T-cell (primary cell): ENCODE results near the gene RTP3. TPM values are rescaled to one million over a fixed set of nuclear protein-coding genes. Genes with fewer than 3 reads are reported as not detected.
"Not testable (repeated sequence)": the region's sequence is repeated elsewhere in the genome, so short reads cannot be mapped to it uniquely, and the experiment has no call there.

ENCODE experiments used
- ATAC-seq, 4 experiments: fragments of 200-7000 bp in 3 of 4; fragments of 150-1000 bp in 1 of 4; cut with Tn5 transposase; replicated peaks in 1 of 4; 1 replicate in 3 of 4; 2 replicates in 1 of 4; pipeline ENCODE4 v1.10.0; 2021; ENCODE audit warnings: moderate library complexity in 3 of 4, mild to moderate bottlenecking in 2 of 4, moderate number of reproducible peaks in 1 of 4
- CTCF ChIA-PET, 2 donors: fragments of 300-600 bp; sonication (Branson Sonifier 250); formaldehyde crosslinking; loops; one replicate each; lab custom pipeline; 2022; ENCODE audit warnings: antibody characterized with exemption in 2 of 2; lab: Charles Lee
- POLR2A ChIA-PET, 2 donors: fragments of 300-600 bp; sonication (Branson Sonifier 250); formaldehyde crosslinking; loops; one replicate each; lab custom pipeline; 2022; ENCODE audit warnings: antibody characterized with exemption in 2 of 2; lab: Charles Lee
- DNase-seq, 35 experiments: peaks; one replicate each; pipeline versions ENCODE4 v3.0.0 to v3.0.0-alpha.2; 2013 to 2023
- H3K27ac ChIP-seq: one replicate; pipeline ENCODE4 v1.5.1; 2013; ENCODE audit warnings: low read length
- H3K27me3 ChIP-seq, 2 experiments: replicated peaks in 1 of 2; 1 replicate in 1 of 2; 2 replicates in 1 of 2; pipeline versions ENCODE4 v1.6.1 to v1.7.0; 2013; ENCODE audit warnings: low read length in 1 of 2, mixed read lengths in 1 of 2; ENCODE audit not compliant: control insufficient read depth in 2 of 2, insufficient read depth in 2 of 2; ENCODE audit errors: extremely low read depth in 1 of 2
- H3K36me3 ChIP-seq, 2 donors: 1 replicate in 1 of 2; 2 replicates in 1 of 2; pipeline versions ENCODE4 v1.6.1 to v1.7.0; 2013; ENCODE audit warnings: low read length in 1 of 2; ENCODE audit not compliant: control insufficient read depth in 2 of 2, insufficient read depth in 1 of 2; ENCODE audit errors: extremely low read depth in 1 of 2
- H3K4me1 ChIP-seq, 2 experiments: 1 replicate in 1 of 2; 2 replicates in 1 of 2; pipeline versions ENCODE4 v1.6.1 to v1.7.0; 2013; ENCODE audit warnings: low read length in 2 of 2, mixed read lengths in 1 of 2; ENCODE audit not compliant: insufficient read depth in 2 of 2, control insufficient read depth in 1 of 2; ENCODE audit errors: extremely low read depth in 1 of 2
- H3K4me3 ChIP-seq, 2 donors: 1 replicate in 1 of 2; 2 replicates in 1 of 2; pipeline versions ENCODE4 v1.5.1 to v1.7.0; 2013; ENCODE audit warnings: mild to moderate bottlenecking in 2 of 2, low read length in 1 of 2, moderate library complexity in 1 of 2; ENCODE audit not compliant: control insufficient read depth in 1 of 2; ENCODE audit errors: extremely low read depth in 1 of 2
- H3K9me3 ChIP-seq: 2 replicates; pipeline ENCODE4 v1.7.0; 2013
- H3K27ac Mint-ChIP-seq, 2 donors: one replicate each; pipeline ENCODE4 v1.8.0; 2020 to 2021; ENCODE audit warnings: mild to moderate bottlenecking in 2 of 2, mixed read lengths in 2 of 2
- H3K27me3 Mint-ChIP-seq, 2 donors: one replicate each; pipeline ENCODE4 v1.8.0; 2021 to 2022; ENCODE audit warnings: mixed read lengths in 2 of 2
- H3K36me3 Mint-ChIP-seq: one replicate; pipeline ENCODE4 v1.8.0; 2021; ENCODE audit warnings: mixed read lengths
- H3K4me1 Mint-ChIP-seq, 3 donors: one replicate each; pipeline ENCODE4 v1.8.0; 2020 to 2022; ENCODE audit warnings: mixed read lengths in 3 of 3, mild to moderate bottlenecking in 1 of 3
- H3K4me3 Mint-ChIP-seq, 3 donors: one replicate each; pipeline ENCODE4 v1.8.0; 2020 to 2022; ENCODE audit warnings: mild to moderate bottlenecking in 3 of 3, mixed read lengths in 3 of 3, moderate library complexity in 3 of 3
- H3K9me3 Mint-ChIP-seq, 3 donors: one replicate each; pipeline ENCODE4 v1.8.0; 2020 to 2022; ENCODE audit warnings: mixed read lengths in 3 of 3
- WGBS: methylation state at CpG from one replicate; pipeline ENCODE4 v1.1.5; 2013; ENCODE audit warnings: missing lambda C conversion rate; ENCODE audit not compliant: insufficient coverage; 5-methylcytosine and 5-hydroxymethylcytosine counted together
- total RNA-seq, 35 experiments: library from RNA in 6 of 35; stranded (reverse) in 6 of 35; fragments of 120-200 nt in 1 of 35; gene quantifications; one replicate each; pipeline versions ENCODE4 v1.2.1 to v1.2.4 and lab custom pipeline; 2013 to 2026

The RTP3 gene
- total RNA-seq, 5 donors from 2014 or later (not counting 1 experiment from before 2014, with no cell fraction given) = not detected

GRCh38 chr3:46542801-46543201 is 45.0 kb downstream of the RTP3 start:
- no peak for DNase-seq
- H3K9me3 ChIP-seq = no peaks in the 10 kb centered on the region
- no peaks in the 10 kb centered on the region for H3K27me3 ChIP-seq
- ChIA-PET CTCF (interaction anchor here (0.7 kb wide), 2 partner anchors 161 to 681 kb away, joined by 3 read pairs; no protein-coding TSS in a partner anchor), POLR2A (interaction anchor here in 1 of 2 donors (0.6 kb wide), 1 partner anchor 43 kb away, joined by 3 read pairs; no protein-coding TSS in a partner anchor)
- H3K27ac Mint-ChIP-seq = peak overlapping the region in 1 of 2 donors; percentile 80
- H3K27ac ChIP-seq = no peak overlapping the region
- H3K9me3 Mint-ChIP-seq = no peaks in the 10 kb centered on the region
- 100% methylated on average over 3 of the region's 5 CpGs for WGBS
- H3K4me3 ChIP-seq = no peak overlapping the region
- ATAC-seq = no peak
- no peaks in the 10 kb centered on the region for H3K36me3 ChIP-seq
- peaks cover 44% of the 10 kb centered on the region in 2 experiments for H3K4me1 ChIP-seq
- H3K36me3 Mint-ChIP-seq = no peaks in the 10 kb centered on the region
- H3K4me3 Mint-ChIP-seq = no peak overlapping the region
- H3K4me1 Mint-ChIP-seq = peaks cover 56 to 69% (median 64%) of the 10 kb centered on the region in 3 donors
- no peaks in the 10 kb centered on the region for H3K27me3 Mint-ChIP-seq

- Mint-ChIP-seq H3K9me3 (no peaks in the 10 kb centered on the region), H3K4me3 (no peak overlapping the region), H3K27me3 (no peaks in the 10 kb centered on the region), H3K27ac (no peak overlapping the region), H3K36me3 (no peaks in the 10 kb centered on the region), H3K4me1 (peaks cover 43 to 53% (median 46%) of the 10 kb centered on the region in 3 donors)
- no peak for DNase-seq
- H3K27me3 ChIP-seq = peaks cover 0 to 3% of the 10 kb centered on the region in 2 experiments
- H3K9me3 ChIP-seq = no peaks in the 10 kb centered on the region
- no peaks in the 10 kb centered on the region for H3K36me3 ChIP-seq
- ATAC-seq = no peak
- H3K27ac ChIP-seq = no peak overlapping the region
- no peak overlapping the region for H3K4me3 ChIP-seq
- H3K4me1 ChIP-seq = peaks cover 26 to 35% of the 10 kb centered on the region in 2 experiments
- POLR2A ChIA-PET = no interaction called here
- 92% methylated on average over 14 of the region's 17 CpGs for WGBS
- CTCF ChIA-PET = interaction anchor here (0.6 to 1.8 kb wide), 2 partner anchors 56 to 79 kb away, joined by 3 to 4 read pairs; no protein-coding TSS in a partner anchor
Observed at GRCh38 chr3:46544771-46545503, 47.2 kb downstream of the RTP3 start.

- Mint-ChIP-seq H3K27ac (peak overlapping the region in 1 of 2 donors; percentile 66), H3K36me3 (no peaks in the 10 kb centered on the region), H3K27me3 (no peaks in the 10 kb centered on the region), H3K4me3 (no peak overlapping the region), H3K4me1 (peaks cover 38 to 49% (median 48%) of the 10 kb centered on the region in 3 donors), H3K9me3 (no peaks in the 10 kb centered on the region)
- DNase-seq (no peak), ATAC-seq (peak in 1 of 4 experiments; percentile 31)
- Histone ChIP-seq H3K27ac (no peak overlapping the region), H3K27me3 (peaks cover 0 to 3% of the 10 kb centered on the region in 2 experiments), H3K4me3 (no peak overlapping the region), H3K9me3 (no peaks in the 10 kb centered on the region), H3K36me3 (no peaks in the 10 kb centered on the region), H3K4me1 (peaks cover 18 to 32% of the 10 kb centered on the region in 2 experiments)
- POLR2A ChIA-PET = no interaction called here
- CTCF ChIA-PET = interaction anchor here in 1 of 2 donors (1.2 to 1.8 kb wide), 2 partner anchors 15 to 57 kb away, joined by 3 to 4 read pairs; no protein-coding TSS in a partner anchor
- 50% methylated on average over 2 of the region's 6 CpGs for WGBS
Observed at GRCh38 chr3:46545818-46546630, 48.2 kb downstream of the RTP3 start.

GRCh38 chr3:46546896-46547440 is 49.2 kb downstream of the RTP3 start:
- no peaks in the 10 kb centered on the region for H3K9me3 ChIP-seq
- no peaks in the 10 kb centered on the region for H3K36me3 ChIP-seq
- ATAC-seq (no peak), DNase-seq (no peak)
- ChIA-PET POLR2A (interaction anchor here in 1 of 2 donors (0.6 kb wide), 1 partner anchor 1024 kb away, joined by 5 read pairs; no protein-coding TSS in a partner anchor), CTCF (interaction anchor here in 1 of 2 donors (0.6 to 1.8 kb wide), 4 partner anchors 14 to 786 kb away, joined by 3 to 4 read pairs (median 3); no protein-coding TSS in a partner anchor)
- Mint-ChIP-seq H3K27me3 (no peaks in the 10 kb centered on the region), H3K4me3 (no peak overlapping the region), H3K27ac (peak overlapping the region in 1 of 2 donors; percentile 0), H3K9me3 (no peaks in the 10 kb centered on the region), H3K36me3 (no peaks in the 10 kb centered on the region), H3K4me1 (peaks cover 31 to 41% (median 40%) of the 10 kb centered on the region in 3 donors)
- no peak overlapping the region for H3K4me3 ChIP-seq
- peaks cover 0 to 3% of the 10 kb centered on the region in 2 experiments for H3K27me3 ChIP-seq
- no peak overlapping the region for H3K27ac ChIP-seq
- WGBS = 57% methylated on average over 1 of the region's 1 CpG
- H3K4me1 ChIP-seq = peaks cover 12 to 28% of the 10 kb centered on the region in 2 experiments

GRCh38 chr3:46548611-46549010 is 50.8 kb downstream of the RTP3 start:
- H3K27me3 Mint-ChIP-seq, DNase-seq, H3K4me3 Mint-ChIP-seq, H3K27ac ChIP-seq, H3K36me3 ChIP-seq, H3K27ac Mint-ChIP-seq, POLR2A ChIA-PET, H3K36me3 Mint-ChIP-seq, ATAC-seq, H3K27me3 ChIP-seq, H3K9me3 Mint-ChIP-seq, H3K4me3 ChIP-seq, H3K9me3 ChIP-seq: not testable (repeated sequence)
- CTCF ChIA-PET = interaction anchor here (0.5 to 0.6 kb wide), 2 partner anchors 9 to 586 kb away, joined by 3 to 4 read pairs; no protein-coding TSS in a partner anchor
- 94% methylated on average over 2 of the region's 3 CpGs for WGBS
- H3K4me1 ChIP-seq = peaks cover 7 to 19% of the 10 kb centered on the region in 2 experiments
- peaks cover 20 to 43% (median 27%) of the 10 kb centered on the region in 3 donors for H3K4me1 Mint-ChIP-seq
